ENCODE measurements around the gene TMEM17.

Gene TMEM17

DNA sequence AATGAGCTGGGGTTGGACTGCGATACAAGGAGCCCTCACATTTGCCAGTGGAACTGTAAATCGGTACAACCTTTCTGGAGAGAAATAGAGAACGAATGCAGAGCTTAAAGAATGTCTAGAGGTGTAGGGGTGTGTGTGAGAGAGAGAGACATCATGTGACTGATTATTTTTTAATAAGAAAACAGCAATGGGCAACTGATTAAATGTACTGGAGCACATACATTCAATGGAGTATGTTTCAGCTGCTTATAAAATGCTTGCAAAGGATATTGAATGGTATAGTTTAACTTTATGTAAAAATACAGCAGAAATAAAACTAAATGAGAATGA is 391 bp upstream of the TMEM17 start:
- DNase-seq = no peak

DNA sequence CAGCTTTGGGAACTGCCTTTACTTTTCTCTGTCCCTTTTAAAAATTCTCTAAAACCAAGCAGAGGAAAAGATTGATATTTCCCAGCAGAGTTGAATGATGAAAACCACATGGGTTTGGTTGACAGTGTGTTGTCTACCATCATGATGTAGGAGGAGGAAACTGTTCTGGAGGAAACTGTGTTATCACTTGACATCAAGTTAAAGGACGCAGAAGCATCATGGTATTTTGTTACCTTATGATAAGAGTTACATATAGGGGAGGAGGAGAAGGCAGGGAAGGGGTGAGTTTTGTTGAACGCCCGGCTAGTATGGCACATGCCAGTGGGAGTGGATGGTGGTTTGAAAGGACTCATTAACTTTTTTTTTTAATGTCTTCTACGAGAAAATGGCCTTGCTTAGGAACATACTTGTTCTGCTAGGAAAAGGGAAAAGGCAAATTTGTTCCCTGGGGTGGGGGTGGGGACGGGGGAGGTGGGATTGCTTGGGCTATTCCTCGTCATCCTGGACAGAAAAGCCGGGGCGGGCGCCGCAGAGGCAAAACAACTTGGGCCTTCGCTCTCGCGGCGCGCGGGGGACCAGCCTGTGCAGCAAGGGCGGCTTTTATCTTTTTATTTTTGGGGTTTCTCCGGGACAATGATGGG is 766 bp downstream of the TMEM17 start:
- DNase-seq = peak; percentile 43

DNA sequence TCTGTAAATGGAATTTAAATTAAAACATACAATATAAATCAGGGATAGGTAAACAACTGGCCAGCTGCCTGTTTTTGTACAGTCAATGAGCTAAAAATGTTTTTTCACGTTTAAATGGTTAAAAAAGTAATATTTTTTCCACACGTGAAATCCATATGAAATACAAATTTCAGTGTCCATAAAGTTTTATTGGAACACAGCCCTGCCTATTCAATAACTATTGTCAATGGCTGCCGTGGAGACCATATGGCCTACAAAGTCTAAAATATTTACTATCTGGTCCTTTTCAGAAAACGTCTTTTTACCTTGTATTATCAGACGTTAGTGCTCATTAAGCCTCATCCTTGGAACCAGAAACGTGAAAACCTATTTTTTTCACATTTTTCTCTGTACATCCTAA is 1.3 kb downstream of the TMEM17 start:
- no peak for DNase-seq

DNA sequence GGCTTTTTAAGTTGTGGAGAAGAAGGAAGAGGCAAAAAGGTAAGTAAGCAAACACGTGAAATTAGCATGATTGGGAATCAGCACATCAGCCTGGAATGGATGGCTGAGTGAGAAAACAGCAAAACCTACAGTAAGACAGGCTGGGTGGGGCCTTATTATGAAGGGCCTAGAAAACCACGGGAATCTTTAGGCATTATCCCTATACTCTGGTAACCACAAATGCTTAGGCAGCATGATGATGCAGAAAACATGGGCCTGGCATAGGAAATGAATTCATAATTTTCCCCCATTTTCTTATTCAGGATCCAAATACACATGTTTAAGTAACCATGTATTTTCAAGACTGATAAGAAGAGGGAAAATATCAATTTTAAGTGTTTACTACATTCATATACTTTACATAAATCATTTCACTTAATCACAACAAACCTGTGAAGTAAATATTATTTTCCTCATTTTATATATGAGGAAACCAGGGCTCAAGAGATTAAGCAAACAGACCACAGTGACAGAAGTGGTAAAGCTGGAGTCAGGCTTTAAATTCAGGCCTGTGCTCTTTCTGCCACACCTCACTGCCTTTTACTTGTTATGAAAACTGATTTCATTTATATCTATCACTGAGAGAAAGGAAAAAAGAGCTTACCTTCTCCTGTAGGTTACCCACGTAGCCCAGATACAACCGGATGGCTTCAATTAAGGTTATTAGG is 4.0 kb downstream of the TMEM17 start:
- DNase-seq = peak; percentile 61

DNA sequence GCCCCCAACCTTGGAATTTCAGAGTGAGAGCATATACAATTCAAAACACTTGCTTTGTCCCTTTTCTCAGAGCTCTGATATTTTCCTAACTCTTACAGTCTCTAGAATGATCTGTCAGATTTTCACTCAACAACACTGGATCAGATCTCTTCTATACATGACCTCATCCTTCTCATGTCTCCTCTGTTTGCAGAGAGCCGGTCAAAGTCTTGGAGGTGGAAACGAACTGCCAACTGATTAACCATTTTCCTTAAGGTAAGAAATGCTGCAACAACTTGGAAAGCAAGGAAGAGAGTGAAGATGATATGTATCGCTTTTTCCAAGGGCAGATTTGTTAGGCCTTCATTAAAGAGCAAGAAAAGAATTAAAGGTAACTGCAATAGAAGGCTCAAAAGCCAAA is 4.9 kb downstream of the TMEM17 start:
- no peak for DNase-seq

DNA sequence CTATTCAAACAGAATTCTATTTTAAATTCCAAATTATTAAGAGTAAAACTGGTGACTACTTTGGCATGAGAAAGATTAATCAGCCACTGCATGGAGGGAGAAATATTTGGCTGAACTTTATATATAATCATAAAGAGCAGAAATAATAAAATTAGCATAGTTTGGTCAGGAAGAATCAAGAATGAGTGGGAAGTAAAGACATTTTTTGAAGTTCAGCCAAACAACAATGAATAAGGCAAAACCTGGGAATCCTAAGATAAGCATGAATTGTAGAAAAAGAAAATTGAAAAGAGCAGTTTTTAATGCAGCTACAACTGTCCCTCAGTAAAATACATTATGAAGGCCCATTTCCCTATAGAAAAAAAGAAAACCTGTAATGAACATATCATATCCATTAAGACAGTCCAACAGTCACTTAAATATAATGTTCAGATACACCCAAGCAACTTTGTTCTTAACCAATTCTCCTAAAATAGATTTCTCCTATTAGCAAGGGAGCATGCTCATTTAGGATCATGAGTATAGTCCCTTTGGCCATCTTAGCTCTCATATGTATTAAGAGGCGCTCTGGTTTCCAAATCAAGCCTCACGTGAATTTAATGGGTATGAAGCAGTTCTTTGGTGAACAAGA is 6.5 kb downstream of the TMEM17 start:
- DNase-seq = peak; percentile 47

DNA sequence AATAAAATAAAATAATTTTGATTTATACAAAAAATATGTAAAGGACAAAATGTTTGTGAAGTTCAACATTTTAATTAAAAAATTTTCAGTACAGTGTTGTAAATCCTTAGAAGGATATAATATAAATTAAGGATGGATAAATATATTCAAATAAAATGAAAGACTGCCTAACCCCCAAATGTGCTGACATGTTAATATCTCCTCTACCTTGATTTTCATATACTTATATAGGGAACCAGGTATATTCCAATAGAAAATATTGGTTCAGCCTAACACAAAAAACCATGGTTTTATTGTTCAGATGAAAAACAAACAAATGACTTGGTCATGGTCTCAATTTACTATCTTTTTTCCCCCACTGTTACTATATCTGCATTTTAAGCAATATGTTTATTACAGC is 7.3 kb downstream of the TMEM17 start:
- DNase-seq = no peak

DNA sequence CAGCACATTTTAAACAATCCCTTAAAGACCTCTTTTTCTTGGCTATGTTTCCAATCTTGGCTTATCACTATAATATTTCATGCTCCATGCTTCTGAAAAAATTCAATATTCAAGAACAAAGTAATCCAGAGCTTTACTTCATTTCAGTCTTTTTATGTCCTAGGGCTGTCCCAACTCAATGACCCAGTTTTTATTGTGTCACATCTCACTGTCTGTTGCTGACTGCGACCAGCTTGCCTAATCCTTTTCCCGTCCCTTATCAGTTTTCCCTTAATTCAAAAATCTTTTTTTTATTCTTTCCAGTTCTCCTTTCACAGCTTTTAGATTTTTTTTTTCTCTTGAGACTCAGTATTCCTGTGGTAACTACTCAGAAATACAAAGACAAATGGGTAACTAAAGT is 10.2 kb downstream of the TMEM17 start:
- DNase-seq = no peak

DNA sequence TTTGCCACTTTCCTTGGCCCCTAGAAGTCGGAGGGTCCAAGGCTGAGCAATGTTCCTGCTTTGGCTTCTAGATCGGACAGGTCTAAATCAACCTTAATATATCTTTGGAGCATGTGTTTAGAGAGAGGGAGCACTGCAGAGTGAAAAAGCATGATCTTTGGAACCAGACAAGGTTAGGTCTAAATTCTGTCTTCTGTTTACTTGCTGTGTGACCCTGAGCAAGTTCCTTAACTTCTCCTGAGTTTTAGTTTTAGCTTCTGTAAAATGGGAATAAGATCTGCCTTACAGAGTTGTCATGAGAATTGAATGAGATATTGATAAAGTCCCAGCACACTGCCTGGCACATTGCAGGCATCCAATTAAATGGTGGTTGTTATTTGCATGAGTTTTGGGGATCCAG is 13.9 kb downstream of the TMEM17 start:
- no peak for DNase-seq

DNA sequence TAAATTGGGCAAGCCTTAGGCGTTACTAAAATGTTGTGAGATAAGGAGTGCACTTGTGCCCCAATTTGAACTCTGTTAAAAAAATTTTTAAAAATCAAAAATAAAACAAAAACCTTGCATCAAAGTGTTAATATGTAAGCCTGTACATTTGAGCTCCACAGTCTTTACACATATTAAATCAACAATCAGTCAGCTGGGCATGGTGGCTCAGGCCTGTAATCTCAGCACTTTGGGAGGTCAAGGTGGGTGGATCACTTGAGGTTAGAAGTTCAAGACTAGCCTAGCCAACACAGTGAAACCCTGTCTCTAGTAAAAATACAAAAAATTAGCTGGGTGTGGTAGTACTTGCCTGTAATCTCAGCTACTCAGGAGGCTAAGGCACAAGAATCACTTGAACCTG is 16.3 kb downstream of the TMEM17 start:
- DNase-seq = no peak

DNA sequence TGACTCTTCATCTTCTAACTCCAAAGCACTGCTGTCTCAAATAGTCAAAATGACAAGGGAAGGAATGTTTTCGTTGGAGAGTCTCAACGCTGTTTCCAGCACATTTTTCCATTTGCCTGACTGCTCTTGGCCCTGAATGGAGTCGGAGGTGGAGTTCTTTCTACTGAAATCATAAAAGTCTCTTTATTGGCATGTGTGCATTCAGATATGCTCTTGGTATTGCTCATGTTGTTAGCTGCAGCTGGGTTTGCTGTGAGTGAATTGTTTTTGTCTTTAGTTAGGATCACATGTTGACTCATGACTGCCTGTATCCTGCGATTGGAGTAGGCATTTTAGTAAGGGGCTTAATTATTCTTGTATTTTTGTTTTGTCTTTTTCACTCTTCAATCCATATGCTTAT is 16.8 kb downstream of the TMEM17 start:
- DNase-seq = no peak

DNA sequence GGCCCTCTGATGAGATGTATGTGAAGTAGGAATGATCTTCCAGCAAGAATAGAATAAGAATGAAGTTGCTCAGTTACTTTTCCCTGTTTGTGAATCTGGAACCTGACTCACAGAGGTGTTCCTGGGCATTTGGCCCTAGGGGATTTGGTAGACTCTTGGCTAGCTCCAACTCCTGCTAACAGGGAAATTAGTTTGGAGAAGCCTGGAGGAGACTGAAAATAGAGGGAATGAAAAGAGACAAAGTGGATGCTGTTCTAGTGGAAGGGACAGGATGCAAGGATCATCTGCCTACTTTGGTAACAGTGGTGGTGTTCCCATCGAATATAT is 19.6 kb downstream of the TMEM17 start:
- DNase-seq = no peak

DNA sequence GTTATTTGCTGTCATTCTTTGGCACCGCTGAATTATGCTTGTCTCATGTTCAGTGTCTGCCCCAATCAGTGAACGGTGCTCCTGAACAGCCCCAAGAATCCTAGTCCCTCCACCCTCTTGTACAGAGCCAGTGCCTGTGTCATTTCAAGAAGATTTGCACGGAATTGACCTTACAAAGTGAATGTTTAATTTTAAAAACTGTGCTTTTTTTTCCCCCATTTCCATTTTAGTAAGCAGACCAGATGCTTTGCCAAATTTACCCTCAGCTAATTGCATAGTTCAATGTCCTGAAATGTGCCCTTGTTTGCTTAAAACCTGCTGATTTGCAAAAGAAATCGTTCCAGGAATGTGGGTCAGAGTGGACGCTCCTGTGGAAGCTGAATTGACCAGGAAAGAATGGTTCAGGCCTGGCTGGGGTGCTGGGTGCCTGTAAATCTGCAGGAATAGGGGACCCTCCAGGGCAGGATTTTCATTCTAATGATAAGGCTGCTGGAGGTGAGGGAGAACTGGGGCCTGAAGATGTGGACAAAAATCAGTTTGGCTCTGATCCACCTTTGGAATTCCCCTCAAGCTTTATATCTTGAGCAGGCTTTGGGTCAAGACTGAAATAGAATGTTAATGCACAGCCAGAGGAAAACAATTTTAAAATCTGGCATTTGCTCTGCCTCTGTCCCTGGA is 20.1 kb downstream of the TMEM17 start:
- DNase-seq = no peak

DNA sequence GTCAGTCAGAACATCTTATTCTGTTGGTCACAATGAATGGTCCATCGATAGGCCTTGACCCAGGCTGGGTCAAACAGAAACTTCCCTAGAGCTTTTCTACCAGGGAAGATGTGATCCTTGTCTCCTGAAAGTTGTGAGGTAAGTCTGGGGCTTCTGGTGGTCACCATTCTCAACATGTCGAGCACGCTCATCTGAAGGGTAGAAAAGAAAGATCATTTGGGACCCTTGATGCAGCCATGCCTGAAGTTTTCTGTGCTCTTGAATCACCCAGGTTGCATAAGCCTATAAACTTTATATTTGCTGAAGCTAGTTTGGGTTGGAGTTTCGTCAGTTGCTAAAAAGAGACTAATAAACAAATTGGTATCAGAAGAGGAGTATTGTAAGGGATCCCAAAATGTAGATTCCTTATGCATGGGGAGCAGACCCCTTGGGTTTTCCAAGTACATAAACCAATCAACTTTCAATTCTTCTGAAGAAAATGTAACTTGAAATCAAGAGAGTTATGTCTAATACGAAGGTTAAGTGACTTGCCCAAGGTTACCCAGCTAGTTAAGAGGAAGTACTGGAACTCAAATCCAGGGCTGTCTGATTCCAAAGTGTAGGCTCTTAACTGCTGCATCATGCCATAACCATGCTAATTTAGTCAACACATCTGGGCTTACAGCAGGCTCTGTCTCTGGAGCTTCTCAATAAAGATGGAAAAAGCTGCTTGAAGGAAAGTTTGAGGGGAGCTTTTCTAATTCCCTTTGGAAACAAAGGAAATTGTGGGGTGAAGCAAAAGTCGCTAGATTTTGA is 23.2 kb downstream of the TMEM17 start:
- DNase-seq = no peak

DNA sequence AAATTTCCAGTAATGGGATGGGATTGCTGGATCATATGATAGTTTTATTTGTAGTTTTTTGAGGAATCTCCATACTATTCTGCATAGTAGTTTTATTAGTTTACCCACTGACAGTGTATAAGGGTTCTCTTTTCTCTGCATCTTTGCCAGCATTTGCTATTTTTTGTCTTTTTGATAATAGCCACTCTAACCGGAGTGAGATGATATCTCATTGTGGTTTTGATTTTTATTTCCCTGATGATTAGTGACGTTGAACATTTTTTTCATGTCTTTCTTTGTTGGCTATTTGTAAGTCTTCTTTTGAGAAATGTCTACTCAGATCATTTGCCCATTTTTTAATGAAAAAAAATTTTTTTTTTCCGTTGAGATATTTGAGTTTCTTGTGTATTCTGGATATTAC is 26.1 kb downstream of the TMEM17 start:
- no peak for DNase-seq

DNA sequence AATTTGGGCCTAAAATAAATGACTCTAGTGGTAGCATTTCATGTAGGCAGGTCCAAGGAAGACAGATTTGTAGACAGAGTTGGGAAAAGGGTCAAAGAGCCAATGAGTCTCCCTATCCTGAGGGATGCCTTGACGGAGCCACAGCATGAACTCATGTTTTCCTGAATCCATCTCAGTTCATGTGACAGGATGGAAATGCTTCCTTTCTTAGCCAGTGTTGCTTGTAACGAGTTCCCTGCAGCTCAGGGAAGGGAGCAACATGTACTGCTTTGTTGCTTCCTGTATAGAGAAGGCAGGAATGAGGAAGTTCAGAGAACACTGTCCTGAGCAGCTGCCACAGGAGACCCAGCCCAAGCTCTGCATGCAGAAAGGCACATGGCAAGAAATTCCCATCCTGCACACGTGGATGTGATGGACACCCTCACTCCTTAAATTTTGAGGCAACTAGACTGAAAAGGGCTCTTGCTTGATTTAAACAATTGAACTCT is 27.9 kb downstream of the TMEM17 start:
- peak; percentile 39 for DNase-seq

DNA sequence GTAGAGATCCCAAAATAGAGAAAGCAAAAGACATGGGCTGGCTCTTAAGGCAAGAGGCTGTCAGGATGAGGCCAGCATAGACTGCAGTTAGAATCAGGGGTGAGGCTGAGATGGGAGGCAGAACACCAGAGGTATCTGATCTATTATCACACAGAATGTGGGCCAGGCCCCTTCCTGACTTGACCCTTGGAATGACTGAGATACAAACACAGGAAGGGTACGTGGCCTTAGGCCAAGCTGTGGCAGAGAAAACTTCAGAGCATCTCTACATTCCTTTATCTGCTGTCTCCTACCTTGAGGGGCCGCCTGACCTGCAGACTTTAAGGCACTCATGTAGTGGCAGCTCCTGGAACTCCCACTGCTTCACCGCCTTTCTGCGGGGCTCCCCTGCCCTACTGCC is 28.4 kb downstream of the TMEM17 start:
- no peak for DNase-seq

DNA sequence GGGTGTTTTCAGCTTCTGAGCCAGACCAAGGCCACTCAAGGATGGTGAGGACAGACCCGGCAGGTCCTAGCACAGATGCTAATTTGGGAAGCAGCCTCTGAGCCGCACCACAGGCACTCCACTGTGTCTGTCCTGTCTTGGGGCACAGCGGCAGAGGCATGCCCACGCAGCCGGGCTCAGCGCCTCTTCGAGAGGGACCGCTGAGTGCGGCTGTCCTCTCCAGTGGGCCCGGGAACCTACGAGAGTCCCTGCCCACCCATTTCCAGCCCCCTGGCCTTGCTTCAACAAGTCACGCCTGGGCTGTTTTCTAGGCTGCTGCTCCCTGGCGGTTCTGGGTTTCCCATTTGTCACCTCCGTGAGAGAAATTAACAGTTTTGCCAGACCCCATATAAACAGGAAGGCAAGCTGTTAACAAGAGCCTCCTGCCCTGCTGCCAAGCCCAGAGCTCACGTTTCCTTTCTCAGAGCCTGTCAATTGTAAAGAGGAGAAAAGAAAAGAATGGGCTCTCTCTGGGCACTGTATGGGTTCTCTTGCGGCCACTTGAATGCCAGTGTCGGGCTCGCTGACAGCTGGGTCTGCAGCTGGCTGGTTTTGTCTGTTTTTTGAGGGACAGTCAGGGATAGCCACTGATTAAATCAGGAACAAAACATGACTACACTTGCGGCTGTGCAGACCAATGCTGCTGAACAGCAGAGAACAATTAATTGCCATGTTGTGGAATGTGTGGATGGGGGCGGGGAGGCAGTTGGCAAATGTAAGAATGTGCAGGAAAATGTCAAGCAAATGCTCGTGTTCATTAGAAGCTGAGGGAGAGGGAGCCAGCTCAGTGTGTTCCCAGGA is 30.6 kb downstream of the TMEM17 start:
- no peak for DNase-seq

DNA sequence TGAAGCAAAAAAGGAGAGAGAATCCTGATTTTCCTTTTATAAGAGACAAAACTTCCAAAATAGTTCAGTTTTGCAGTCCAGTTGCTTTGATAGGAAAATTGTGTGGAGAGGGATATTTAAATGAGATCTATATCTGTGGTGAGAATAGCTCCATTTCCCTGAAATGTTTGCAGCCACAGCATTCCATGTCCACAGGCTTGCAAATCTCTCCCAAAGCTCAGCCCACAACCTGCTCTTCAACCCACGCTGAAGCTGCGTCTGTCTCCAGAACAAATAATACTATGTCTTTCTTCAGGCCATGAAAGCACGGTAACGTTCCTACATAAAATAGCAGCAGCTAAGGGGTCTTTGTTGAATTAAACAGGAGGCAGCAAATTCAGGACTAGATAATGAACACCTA is 31.8 kb downstream of the TMEM17 start:
- DNase-seq = no peak

DNA sequence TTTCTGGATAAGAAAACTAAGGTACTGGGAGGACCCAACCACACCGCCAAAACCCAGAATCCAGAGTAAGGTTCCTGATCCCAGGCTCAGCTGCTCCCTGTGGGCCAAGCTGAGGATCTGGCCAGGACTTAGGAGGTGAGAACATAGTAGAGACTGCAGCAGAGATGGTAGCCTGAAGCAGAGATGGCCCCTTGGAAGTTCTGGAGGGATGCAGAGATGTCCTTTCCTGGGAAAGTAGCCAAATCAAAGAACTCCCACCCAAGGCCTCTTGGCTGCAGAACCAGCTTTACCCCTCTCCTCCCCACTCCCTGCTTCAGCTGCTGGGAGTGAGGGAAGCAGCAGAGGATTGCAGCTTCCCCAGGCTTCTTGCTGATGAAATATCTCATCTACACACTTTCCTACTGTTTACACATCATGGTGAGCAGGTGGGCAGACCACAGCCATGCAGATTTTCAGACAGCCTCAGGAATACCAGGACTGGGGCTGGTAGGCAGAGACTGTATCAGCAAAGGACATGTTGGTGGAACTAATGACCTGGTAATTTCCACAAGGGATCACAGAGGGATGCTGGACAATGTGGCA is 32.7 kb downstream of the TMEM17 start:
- no peak for DNase-seq

DNA sequence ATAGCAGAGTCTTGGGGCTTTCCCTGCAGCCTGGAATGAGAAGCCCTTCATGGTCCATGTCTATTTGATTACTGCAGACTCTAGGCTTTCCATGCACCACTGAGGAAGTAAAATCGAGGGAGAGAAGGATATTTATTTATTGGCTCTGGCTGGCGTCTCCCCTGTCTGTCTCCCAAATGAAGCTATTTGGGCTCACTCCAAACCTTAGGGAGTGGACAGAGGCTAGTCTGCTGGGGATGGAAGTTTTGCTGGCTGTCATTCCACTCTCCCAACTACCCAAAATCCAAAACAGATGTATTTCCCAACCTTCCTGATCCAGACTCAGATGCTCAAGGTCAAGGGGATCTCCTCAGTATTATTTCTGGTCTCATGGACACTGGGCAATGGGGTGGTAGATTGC is 33.7 kb downstream of the TMEM17 start:
- DNase-seq = no peak

DNA sequence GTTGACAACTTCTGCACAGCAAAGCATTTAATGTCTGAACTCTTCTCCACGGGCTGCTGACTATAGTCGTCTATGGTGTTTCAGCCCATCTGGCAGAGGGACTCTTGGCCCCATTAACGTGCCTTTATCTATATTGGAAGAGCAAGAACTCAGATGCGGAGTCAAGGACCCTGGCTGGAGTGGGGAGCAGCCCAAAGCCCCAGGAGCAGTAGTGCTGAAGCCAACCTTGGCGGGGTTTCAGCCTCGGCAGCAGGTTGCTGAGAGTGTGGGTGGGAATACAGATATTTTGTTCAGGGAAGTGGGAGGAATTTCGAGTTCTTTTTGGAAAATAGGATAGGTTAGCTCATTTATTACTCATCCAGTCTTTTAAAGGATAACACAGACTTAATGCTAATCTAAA is 34.2 kb downstream of the TMEM17 start:
- no peak for DNase-seq

All from OCI-M1 (cell line).